GM10847 (cell line): ENCODE results near the gene QRSL1.
A peak's percentile ranks its signal among the peaks of the same experiment; 100 is the strongest.

Source experiments
- POLR2A ChIP-seq: IDR thresholded peaks from 2 replicates; pipeline ENCODE4 v1.6.1; 2011; ENCODE audit not compliant: insufficient read length; ENCODE audit errors: extremely low read depth

Gene QRSL1, protein sequence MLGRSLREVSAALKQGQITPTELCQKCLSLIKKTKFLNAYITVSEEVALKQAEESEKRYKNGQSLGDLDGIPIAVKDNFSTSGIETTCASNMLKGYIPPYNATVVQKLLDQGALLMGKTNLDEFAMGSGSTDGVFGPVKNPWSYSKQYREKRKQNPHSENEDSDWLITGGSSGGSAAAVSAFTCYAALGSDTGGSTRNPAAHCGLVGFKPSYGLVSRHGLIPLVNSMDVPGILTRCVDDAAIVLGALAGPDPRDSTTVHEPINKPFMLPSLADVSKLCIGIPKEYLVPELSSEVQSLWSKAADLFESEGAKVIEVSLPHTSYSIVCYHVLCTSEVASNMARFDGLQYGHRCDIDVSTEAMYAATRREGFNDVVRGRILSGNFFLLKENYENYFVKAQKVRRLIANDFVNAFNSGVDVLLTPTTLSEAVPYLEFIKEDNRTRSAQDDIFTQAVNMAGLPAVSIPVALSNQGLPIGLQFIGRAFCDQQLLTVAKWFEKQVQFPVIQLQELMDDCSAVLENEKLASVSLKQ

DNA sequence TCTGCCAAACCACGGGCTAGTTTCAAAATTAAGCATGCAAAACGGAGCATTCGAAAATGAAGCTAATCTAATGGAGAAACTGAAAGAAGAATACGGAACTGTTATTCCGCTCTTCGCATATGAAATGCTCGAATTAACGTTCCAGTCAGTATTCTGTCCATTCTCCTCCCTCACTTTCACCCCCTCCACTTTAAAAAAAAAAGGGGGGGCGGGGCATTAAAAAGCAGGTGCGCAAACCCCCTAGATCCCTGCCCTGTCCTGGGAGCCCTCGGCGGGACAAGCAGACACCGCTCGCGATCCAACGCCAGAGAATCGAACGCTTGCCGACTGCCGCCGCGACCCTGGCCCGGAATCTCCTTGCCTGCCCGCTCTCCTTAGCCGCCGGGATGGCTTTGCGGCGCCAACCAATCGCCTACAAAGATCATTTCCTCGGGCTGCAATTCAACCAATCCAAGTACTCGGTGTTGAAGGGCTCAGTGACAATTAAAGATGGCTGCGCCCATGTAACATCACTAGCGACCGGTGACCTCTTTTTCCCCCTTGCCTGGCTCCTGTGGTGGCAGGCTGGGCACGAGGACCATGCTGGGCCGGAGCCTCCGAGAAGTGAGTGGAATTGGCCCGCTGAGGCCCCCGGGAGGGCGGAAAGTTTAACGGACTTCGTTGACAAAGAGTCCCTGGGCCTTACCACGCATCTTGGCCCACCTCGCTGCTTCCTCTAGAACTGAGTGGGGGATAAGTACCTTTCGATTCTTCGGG lies at the start of gene QRSL1, which contains the start of gene RTN4IP1:
QRSL1 (plus strand) TSS at position 476 of the 756 bp plus-strand sequence; CDS start at position 580, 104 bp downstream.
RTN4IP1 (minus strand) TSS at position 396 of the 756 bp plus-strand sequence. CDS start 477 bp downstream, outside the sequence.
- TF ChIP-seq POLR2A, result peak; percentile 36

DNA sequence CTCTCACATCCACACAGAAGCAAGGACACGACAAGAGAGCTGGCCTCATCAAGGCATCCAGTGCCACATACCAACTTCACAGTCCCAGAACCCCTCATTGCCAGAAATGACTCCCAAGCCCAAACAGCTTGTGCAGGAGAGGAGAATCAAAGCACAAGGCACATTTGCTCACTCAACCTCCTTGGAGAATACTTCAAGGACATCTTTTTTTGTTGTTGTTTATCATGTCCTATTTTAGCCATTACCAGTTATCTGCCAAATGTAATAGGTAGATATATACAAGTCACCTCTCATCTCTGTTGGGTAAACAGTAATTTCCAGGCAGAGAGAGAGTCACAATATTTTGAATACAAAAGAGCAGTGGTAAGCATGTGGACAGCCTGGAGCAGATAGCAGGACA lies 47.9 kb upstream of the QRSL1 start:
- no peak for TF ChIP-seq POLR2A

DNA sequence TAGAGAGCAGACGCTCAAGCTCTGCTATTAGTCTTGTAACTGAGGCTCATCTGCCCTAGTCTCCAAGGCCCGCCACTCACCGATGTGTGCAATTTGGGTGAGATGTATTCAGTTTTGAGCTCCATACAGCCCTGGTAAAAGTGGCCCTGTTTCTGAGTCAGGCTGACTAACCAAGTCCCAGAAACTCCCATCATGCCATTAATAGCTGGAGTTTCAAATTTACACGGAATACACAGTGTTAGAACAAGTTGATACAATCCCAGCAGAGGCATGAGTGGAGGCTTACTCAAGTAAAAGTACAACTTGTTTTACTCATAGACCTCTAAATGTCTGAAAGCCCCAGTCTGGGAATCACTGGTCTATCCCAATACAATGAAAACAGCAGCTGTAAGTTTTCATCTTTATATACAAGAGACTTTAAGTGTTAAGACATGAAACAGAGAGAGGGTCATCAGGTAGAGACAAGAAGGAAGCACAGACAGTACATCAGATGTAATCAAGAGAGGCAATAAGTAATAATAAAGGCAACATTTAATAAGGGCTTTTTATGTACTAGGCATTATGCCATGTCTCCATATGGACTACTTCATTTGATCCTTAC lies 42.5 kb upstream of the QRSL1 start:
- TF ChIP-seq POLR2A, result no peak

DNA sequence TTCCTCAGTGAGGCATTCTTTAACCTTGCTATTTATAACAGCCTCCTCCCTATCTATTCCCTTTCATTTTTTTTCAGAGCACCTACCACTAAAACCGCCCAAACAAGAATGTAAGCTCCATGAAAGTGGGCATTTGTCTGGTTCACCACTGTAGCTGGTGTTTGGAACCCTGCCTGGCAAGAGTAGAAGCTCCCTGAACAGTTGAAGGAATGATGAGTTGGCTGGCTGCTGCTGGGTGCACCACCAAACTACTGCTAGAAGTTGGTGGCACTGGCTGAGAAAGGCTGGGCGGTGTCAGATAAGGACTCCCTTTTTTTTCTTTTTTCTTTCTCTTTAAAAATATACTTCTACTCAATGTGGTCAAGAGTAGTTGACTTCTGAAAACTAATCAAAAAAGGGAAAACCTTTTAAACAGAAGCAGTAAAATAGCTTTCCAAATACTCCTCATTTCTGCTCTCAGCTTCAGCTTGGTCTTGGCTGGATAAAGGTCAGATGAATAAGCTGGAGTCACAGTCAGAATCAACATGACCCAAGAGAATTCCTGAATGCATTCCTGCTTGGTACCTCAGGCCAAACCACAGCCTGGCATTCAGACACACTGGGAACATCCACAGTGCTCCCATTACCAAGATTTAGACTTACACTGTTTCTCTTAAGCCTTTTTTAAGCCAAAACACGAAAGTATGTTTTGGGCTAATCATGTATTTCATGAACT lies 38.1 kb upstream of the QRSL1 start:
- TF ChIP-seq POLR2A, result no peak

DNA sequence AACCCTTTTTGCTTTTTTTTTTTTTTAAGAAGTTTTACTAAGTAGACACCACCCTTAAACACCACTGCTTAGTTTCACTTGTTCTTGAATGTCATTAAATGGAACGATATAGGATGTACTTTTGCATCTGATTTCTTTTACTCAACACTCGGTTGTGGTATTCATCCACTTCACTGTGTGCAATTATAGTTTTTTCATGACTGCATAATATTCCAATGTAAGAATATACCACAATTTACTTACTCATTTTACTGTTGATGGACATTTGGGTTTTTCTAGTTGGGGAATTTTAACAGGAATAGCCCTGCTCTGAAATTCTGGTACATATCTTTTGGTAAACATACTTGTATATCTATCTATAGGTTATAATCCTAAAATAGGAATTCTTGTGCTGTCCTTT lies 29.9 kb upstream of the QRSL1 start:
- no peak for TF ChIP-seq POLR2A

DNA sequence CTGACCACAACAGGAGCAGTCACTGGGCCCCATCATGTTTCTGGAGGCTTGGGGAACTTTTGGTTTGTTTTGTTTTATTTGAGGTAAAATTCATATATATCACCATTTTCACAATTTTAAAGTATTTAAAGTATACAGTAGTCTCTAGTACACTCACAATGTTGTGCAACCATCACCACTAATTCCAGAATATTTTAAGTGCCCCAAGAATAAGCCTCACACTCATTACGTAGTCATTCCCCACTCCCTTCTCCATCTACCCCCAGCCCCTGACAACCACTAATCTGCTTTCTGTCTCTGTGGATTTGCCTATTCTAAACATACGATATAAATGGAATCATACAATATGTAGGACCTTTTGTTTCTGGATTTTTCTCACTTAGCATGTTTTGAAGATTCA lies 29.0 kb upstream of the QRSL1 start:
- TF ChIP-seq POLR2A, result no peak

DNA sequence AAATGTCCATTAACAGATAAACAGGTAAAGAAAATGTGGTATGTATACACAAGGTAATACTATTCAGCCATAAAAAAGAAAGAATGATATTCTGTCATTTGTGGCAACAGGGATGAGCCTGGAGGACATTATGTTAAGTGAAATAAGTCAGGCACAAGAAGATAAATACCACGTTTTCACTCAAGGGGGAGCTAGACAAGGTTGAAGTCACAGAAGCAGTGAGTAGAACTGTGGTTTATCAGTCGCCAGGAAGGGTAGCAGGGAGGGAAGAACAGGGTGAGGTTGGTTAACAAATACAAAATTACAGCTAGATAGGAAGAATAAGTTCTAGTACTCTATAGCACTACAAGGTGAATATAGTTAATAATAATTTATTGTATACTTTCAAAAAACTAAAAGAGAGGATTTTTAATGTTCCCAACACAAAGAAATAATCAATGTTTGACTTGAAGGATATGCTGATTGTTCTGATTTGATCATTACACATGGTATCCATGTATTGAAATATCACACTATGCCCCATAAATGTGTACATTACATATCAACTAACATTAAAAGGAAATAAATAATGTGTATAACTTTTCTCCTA lies 21.2 kb upstream of the QRSL1 start:
- TF ChIP-seq POLR2A, result no peak

DNA sequence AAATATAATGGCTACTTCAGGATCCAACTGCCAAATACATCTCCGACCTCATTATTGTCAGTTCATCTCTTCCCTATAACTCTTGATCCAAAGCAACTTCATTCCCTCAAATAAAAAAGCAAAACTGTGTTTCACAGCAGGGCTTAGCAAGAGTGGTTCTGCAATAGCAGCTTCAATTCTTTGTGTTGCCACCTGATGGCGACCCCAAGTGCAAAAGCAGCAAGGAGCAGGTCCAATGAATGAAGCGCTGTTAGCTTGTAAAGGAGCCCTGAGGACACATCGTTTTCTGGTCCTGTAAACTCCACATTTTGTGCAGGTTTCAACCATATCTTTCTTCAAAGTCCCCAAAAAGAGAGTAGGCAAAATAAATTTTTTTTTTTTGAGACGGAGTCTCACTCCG lies 19.7 kb upstream of the QRSL1 start:
- TF ChIP-seq POLR2A, result no peak

DNA sequence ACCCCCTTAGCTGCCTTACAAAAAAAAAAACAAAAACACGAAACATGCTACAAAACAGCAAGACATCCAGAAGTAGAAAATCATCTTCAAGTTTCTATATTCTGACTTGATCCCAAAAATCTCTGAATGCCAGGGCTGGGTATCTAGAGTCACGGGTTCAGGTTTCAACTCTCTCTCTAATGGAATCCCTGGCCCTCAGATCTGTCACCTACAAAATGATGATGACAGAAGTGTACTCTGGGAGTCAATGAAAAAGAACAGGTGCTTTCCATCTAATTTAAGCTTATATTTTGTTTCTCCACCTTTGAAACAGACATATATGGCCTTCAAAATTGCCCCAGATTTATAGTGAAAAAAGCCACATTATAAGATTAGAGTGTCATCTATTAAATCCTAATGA lies 18.3 kb upstream of the QRSL1 start:
- no peak for TF ChIP-seq POLR2A

DNA sequence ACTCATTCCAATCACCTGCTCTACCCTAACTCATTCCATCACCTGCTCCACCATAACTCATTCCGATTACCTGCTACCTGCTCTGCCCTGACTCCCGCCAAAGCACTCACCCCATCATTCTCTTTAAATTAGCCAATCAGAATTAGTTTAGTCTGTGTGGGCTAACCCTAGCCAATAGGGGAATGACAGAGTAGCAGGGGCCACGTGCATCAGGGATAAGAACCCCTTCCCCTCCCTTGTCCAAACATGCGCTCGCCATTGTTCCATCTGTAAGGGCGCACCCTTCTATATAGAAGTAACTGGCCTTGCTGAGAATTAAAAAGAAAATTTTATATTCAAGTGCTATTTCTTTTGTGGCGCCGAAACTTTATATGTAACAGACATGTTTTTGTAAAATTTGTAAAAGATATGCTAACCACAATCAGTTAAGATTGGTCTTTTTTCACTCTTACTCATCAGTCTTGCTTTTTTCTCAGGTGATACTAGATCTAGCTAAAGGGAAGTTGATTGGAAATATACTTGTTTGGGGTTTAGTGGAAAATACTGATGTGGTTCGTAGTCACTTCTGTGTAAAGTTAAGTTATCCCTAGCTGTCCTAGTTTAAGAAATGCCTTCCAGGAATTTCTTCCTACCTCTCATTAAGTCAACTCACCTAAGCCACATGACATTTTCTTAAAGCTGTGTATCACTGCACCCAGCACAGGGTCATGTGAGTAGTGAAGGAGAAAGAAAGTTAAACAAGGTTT lies 16.5 kb upstream of the QRSL1 start:
- no peak for TF ChIP-seq POLR2A

DNA sequence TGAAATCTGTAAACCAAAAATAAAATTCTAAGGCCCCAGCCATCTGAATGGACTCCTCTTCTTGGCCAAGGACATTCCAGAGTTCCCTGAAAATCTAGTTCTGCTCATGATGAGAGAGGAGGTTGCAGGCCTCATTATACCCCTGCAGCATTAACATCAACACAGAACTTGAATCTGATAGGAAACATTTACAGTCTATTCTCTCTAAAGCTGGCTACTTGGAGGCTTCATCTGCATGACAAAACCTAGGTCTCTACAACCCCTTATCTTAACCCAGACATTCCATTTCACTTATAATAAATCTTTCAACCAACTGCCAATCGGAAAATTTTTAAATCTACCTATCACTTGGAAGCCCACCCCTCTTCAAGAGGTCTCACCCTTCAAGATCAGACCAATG lies 15.8 kb upstream of the QRSL1 start:
- no peak for TF ChIP-seq POLR2A

DNA sequence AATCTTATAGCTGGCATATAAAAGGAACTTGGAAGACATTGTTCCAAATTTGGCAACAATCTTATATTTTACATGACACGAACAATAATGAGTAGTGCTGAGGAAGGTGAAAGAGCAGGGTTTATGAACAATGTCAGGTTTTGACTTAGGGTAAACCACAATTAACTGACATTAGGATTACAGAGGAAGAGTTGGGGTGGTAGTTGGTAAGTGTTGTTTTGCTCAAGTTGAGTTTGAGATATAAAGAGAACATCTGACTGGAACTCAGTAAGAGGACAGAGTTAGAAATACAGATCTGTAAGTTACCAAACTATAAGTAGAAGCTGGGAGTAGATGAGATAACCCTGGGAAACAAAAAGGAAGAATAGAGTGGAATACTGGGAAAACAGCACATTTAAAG lies 15.2 kb upstream of the QRSL1 start:
- no peak for TF ChIP-seq POLR2A

DNA sequence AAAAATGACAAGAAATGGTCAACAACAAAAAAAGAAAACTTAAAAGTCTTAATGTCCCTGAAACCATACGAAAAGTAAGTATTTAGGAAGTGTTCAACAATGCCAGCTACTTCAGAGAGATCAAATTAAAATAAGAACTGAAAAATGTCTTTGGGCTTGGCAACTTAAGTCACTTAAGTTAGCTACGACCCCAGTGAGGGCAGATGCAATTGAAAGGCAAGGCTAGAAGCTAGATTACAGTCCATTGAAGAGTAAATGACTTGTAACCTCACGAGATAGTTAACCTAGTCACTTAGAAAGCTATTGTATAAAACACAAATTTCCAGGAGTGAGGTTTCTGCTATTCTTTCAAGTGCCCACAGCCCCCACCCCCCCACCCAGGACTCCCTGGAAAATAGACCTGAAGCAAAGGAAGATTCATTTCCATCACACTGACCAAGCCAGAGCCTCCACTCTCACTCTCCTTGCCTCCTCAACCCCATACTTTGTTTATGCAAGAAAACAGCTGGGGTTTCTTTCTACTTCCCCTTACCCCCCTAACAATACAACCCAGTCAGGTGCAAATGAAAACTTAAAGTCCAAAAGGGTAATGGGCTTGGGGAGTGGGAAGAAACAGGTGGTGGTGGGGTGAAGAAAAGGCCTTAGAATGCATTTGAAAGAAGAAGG lies 14.7 kb upstream of the QRSL1 start:
- TF ChIP-seq POLR2A, result no peak
